H1 (cell line): ENCODE data around the gene NFKB1. TPM values are rescaled to one million over a fixed set of nuclear protein-coding genes. Genes with fewer than 3 reads are reported as not detected.

Experiments
- ATF2 ChIP-seq: IDR thresholded peaks from 2 replicates; pipeline ENCODE4 v1.6.1; 2012; ENCODE audit warnings: low read length, inconsistent platforms
- CHD1 ChIP-seq: IDR thresholded peaks from 2 replicates; pipeline ENCODE4 v1.6.1; 2012; ENCODE audit warnings: low read depth, low read length, improper control_type of control experiment
- EGR1 ChIP-seq: IDR thresholded peaks from 2 replicates; pipeline ENCODE4 v1.6.1; 2011; ENCODE audit warnings: low read depth, low read length, borderline replicate concordance
- polyA plus RNA-seq, 7 experiments: library from polyadenylated mRNA; depleted of rRNA in 3 of 7; stranded (reverse) in 5 of 7; unstranded in 2 of 7; fragments of >200 nt in 5 of 7; fragments of 200-250 nt in 2 of 7; gene quantifications; 1 replicate in 5 of 7; 2 replicates in 1 of 7; 4 replicates in 1 of 7; pipeline versions ENCODE4 v1.2.1 to v1.2.3, GENCODE V29; 2011 to 2013; ENCODE audit warnings: missing spikeins in 2 of 7, mixed read lengths in 2 of 7
- total RNA-seq: library from RNA; stranded (reverse); fragmentation: NEBNext Ultra II Directional; extraction: Animal tissue kit (Norgen Biotek cat#: 25700); gene quantifications from 2 replicates; pipeline ENCODE4 v1.2.1, GENCODE V29; 2021

Gene NFKB1
- total and polyA plus RNA-seq, 2 of the 8 experiments (the other 6 are each of a cell fraction or from before 2014, with no cell fraction given): 2.9 to 6.8 TPM

- TF ChIP-seq ATF2 (no peak), EGR1 (no peak), CHD1 (no peak)
- TF ChIP-seq, all 59 proteins: peak for 0
These were observed 137.5 kb downstream of the NFKB1 start (continued) for GRCh38 chr4:102638621-102639020.
